ENCODE data around the gene CBLC. TPM values are rescaled to one million over a fixed set of nuclear protein-coding genes. Genes with fewer than 3 reads are reported as not detected.

CBLC gene
- total and polyA plus RNA-seq, 10 of the 15 experiments (the other 5 are each of a cell fraction or from before 2014, with no cell fraction given): not detected

GRCh38 chr19:44822670-44823372, 45.1 kb downstream of the CBLC start:
- no peak overlapping the region for H3K4me2 ChIP-seq (ENCODE audit: control insufficient read depth, insufficient read depth)
- no peaks in the 10 kb centered on the region for H3K36me3 ChIP-seq (ENCODE audit: control insufficient read depth in 2 of 2, insufficient read depth in 2 of 2, low read length in 1 of 2)
- in situ Hi-C loops (cut with MboI): no loop called here
- no peaks in the 10 kb centered on the region for H3K79me2 ChIP-seq (ENCODE audit: control insufficient read depth, insufficient read depth, low read length)
- POLR2A ChIA-PET: no interaction called here
- H4K20me1 ChIP-seq (ENCODE audit: control insufficient read depth, insufficient read depth): no peaks in the 10 kb centered on the region
- CTCF ChIA-PET: interaction anchor here (0.8 kb wide), 1 partner anchor 38 kb away, joined by 3 read pairs; no protein-coding TSS in a partner anchor
- WGBS (ENCODE audit: insufficient coverage, insufficient replicate concordance, low lambda C conversion rate, missing lambda C conversion rate): 34% methylated on average over 10 of the region's 10 CpGs
- SMC1A ChIA-PET (ENCODE audit: uncharacterized antibody, unreplicated experiment): interaction anchor here (0.6 kb wide), 1 partner anchor 239 kb away, joined by 4 read pairs; no protein-coding TSS in a partner anchor
- no peaks in the 10 kb centered on the region for H3K9me3 ChIP-seq (replicated peaks; ENCODE audit: control insufficient read depth, insufficient read depth, low read length)
- H3K9ac ChIP-seq (ENCODE audit: control insufficient read depth, insufficient read depth, low read length): no peak overlapping the region
- no peak overlapping the region for H2AFZ ChIP-seq (ENCODE audit: control insufficient read depth, low read depth, low read length)
- BruUV-seq (replicated peaks): no TSS peak
- no peaks in the 10 kb centered on the region for H3K4me1 ChIP-seq (ENCODE audit: control insufficient read depth, insufficient read depth, low read length)
- DNase-seq (ENCODE audit: low read depth, low spot score) (no peak), FAIRE-seq (no peak), ATAC-seq (no peak)
- intact Hi-C loops (cut with micrococcal nuclease; ENCODE audit: unreplicated experiment): no loop called here
- no peak overlapping the region for H3K27ac ChIP-seq (ENCODE audit: control insufficient read depth, insufficient read depth)
- no peak overlapping the region for H3K4me3 ChIP-seq
- RAD21 ChIA-PET (ENCODE audit: unreplicated experiment): no interaction called here
- H3K27me3 ChIP-seq (replicated peaks in 1 of 2; ENCODE audit: control insufficient read depth in 2 of 2, insufficient read depth in 2 of 2, low read length in 1 of 2): 0 out of 4 replicates have a peak, but pooled peaks cover 0 to 1% of the 10 kb centered on the region in 2 experiments
- no peak for TF ChIP-seq BCLAF1 (IDR thresholded peaks at IDR 0.05)
- no peak for TF ChIP-seq FOXK2 (IDR thresholded peaks at IDR 0.05)
- no peak for TF ChIP-seq HCFC1 (IDR thresholded peaks at IDR 0.05; ENCODE audit: low read length)
- TF ChIP-seq SMC3 (IDR thresholded peaks at IDR 0.05; ENCODE audit: borderline replicate concordance, low read length): no peak
- TF ChIP-seq SRF (IDR thresholded peaks at IDR 0.05; ENCODE audit: low read depth in 2 of 2, low read length in 2 of 2): no peak
- no peak for TF ChIP-seq NFXL1 (IDR thresholded peaks at IDR 0.05; ENCODE audit: borderline replicate concordance)
- TF ChIP-seq SMAD1 (IDR thresholded peaks at IDR 0.05; ENCODE audit: low read depth, partially characterized antibody): no peak
- no peak for TF ChIP-seq ZNF622 (IDR thresholded peaks at IDR 0.05)
- no peak for TF ChIP-seq ZNF217 (IDR thresholded peaks at IDR 0.05)
- TF ChIP-seq ZNF24 (IDR thresholded peaks at IDR 0.05): no peak
- TF ChIP-seq CBFB (IDR thresholded peaks at IDR 0.05; ENCODE audit: low read depth): no peak
- TF ChIP-seq USF1 (IDR thresholded peaks at IDR 0.05; ENCODE audit: borderline replicate concordance, extremely low read length, insufficient read depth, low read depth, low read length): no peak
- TF ChIP-seq SMARCA5 (IDR thresholded peaks at IDR 0.05): no peak
- TF ChIP-seq E2F4 (IDR thresholded peaks at IDR 0.05; ENCODE audit: low read depth, low read length): no peak
- TF ChIP-seq BHLHE40 (IDR thresholded peaks at IDR 0.05; ENCODE audit: borderline replicate concordance in 1 of 2, low read depth in 2 of 2, low read length in 1 of 2): no peak
- no peak for TF ChIP-seq POLR2AphosphoS2 (IDR thresholded peaks at IDR 0.05; ENCODE audit: low read depth, low read length)
- TF ChIP-seq ZNF207 (IDR thresholded peaks at IDR 0.05; ENCODE audit: borderline replicate concordance): no peak

Data from GM12878 (cell line).